HS-27A (cell line): ENCODE measurements around the gene CDC23.

Source experiments
- DNase-seq: peaks from one replicate; pipeline ENCODE4 v3.0.0-alpha.2; 2012; ENCODE audit warnings: low read depth, missing footprints

Gene CDC23

GRCh38 chr5:138141734-138142133 is 71.4 kb downstream of the CDC23 start:
- DNase-seq, result no peak

GRCh38 chr5:138140268-138140667 is 72.9 kb downstream of the CDC23 start:
- no peak for DNase-seq

GRCh38 chr5:138139781-138140090 is 73.4 kb downstream of the CDC23 start:
- DNase-seq, result no peak

GRCh38 chr5:138138949-138139780 is 74.0 kb downstream of the CDC23 start, which contains the start of gene NME5:
NME5 (minus strand) TSS chr5:138139428; CDS start chr5:138138780, 648 bp downstream.
- DNase-seq, result no peak
